CD1c-positive myeloid dendritic cell (primary cell): Measurements from ENCODE around the gene ERC1.
A peak's percentile ranks its signal among the peaks of the same experiment; 100 is the strongest.
"Not testable (repeated sequence)": the region's sequence is repeated elsewhere in the genome, so short reads cannot be mapped to it uniquely, and the experiment has no call there.

Experiments used
- DNase-seq: peaks from one replicate; pipeline ENCODE4 v3.0.0-alpha.2; 2016; ENCODE audit errors: extremely low spot score

Gene ERC1

DNA sequence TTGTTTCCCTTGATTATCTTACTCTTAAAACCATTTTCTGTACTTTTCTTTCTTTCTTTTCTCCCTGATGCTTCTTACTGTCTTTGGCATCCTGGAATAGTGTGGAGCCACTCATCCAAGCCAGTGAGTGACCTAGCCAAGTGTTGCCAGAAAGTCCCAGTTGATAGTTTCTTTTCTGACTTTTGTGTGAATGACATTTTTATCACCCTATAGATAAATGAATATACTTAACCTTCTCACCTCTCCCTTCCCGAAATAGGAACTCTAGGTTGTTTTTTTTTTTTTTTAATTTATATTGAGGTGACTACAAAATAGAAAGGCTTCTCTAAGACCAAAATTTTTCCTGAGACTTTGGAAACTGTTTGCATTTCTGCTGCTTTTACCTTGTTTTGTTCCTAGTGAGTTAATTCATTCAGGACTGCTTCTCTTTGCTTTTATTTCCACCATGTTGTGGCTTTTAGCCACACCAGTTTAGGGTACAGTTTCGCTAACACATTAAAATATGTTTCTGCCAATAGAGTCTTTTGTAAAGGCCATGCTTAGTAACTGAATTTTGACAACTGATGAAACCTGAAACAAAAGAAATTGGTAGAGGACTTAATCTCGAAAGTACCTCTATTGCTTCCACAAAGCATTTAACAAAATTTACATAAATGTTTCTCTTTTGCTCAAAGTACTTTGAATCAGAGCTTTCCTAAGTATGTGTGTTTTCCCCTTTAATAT, 194.6 kb downstream of the ERC1 start:
- no peak for DNase-seq

DNA sequence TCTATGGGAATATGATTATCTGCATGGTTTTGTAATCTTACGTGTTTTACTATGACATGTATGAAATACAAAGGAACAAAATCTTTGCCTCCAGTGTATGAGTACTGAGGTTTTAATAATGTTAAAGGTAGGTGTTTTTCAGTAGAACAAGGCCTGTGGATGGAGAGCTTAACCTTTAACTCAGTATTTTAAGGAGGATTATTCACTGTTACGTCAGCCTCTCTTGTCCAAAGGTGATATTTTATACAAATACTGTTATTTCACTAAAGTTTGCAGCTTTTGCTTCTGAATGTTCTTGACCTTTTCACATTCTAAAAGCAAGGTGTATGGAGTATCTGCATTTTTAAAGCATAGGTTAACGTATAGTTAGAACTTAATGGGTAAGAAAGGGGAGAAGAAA, 195.3 kb downstream of the ERC1 start:
- DNase-seq, result no peak

DNA sequence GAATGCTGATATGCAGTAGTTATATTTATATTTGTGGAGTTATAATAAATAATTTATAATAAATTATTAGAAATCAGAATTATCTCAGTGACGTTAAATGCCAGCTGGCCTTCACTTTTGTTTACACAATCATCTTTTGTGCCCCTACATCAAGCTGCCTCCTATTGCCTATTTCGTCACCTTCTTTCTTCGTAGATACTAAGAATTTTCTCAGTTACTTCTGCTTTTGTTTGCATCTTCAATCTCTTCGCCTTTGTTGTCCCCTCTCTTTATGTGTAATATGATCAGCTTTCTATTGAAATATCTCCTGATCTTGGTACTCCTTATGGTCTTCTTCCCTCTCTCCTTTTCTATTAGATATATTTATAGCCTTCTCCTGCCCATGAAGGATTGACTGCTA, 197.0 kb downstream of the ERC1 start:
- peak; percentile 22 for DNase-seq

DNA sequence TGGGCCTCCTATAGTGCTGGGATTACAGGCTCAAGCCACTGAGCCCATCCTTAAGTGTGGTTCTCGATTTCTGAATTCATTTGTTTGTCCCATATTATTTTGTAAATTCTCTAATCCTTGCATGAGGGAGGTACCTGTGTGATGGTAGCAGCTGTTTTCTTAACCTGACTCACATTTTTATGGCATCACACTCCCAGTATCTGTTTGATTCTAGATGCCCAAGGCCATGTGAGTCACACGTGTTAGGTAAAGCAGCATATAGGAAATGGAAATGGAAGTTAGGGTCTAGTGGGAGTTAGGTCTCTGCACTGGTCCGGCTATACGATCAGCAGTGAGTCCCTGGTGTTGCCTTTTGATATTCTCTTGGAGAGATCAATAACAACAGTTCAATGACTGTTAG, 198.1 kb downstream of the ERC1 start:
- no peak for DNase-seq

DNA sequence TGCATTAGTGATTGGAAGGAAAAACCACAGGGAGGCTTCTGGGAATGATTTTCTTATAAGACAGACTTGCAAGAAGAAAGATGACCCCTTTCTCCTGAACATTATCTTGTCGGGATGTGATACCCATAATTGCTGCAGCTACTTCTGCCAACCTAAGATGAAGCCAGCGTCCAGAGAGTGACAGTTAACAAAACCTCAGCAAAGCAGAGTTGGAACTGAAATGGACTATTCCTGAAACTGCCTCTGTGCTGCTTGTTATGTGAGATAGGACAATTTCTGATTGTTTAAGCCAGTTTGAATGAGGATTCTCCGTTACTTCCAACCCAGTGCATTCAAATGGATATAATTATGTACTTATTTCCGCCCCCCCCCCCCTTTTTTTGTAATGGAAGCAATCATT, 204.5 kb downstream of the ERC1 start:
- no peak for DNase-seq

DNA sequence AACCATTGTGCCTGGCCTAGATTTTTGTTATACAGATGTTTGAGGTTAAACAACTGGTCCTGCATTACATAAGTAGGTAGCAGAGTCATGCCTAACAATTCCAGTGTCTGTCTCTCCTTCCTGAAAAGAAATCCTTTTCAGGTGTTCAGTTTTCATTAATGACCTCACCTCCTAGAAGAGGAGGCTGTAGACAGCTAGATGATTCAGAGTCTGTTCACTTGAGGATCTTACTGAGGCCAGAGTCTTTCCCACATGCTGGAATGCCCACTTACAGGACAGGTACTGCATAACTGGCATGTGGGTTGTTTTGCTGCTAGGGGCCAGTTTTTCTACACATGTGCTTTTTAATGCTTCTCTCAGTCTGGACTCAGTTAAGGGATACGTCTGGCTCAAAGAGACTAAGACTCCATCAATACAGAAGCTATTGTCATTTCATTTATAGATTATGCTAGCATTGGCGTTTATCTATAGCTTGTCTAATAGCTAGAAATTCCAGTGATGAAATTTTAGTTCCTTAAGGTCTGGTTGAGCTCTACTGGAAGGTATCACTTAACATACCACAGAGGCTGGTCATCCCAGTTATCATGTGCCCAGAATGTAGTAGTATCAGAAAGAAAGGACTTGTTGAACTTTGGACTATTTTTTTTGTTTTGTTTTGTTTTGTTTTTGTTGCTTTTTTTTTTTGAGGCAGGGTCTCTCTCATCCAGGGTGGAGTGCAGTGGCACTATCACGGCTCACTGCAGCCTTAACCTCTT, 206.4 kb downstream of the ERC1 start:
- no peak for DNase-seq

DNA sequence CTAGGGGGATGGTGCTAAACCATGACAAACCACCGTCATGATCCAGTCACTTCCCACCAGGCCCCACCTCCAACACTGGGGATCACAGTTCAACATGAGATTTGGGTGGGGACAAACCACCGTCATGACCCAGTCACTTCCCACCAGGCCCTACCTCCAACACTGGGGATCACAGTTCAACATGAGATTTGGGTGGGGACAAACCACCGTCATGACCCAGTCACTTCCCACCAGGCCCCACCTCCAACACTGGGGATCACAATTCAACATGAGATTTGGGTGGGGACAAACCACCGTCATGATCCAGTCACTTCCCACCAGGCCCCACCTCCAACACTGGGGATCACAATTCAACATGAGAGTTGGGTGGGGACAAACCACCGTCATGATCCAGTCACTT, 207.8 kb downstream of the ERC1 start:
- not testable (repeated sequence) for DNase-seq

DNA sequence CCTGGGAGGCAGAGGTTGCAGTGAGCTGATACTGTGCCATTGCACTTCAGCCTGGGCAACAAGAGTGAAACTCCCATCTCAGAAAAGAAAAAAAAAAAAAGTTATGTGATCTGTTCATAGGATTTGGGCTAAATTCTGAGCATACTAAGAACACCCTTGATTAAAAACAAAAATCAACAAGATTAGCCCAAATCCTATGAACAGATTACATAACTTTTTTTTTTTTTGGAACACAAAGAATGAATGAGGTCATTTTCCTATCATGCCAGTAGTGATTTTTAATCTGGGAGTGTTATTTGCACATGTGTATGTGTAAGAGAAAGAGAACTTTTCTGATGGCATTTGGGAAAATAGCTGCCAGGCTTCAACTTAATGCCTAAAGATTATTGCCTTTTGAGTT, 208.7 kb downstream of the ERC1 start:
- DNase-seq, result no peak

DNA sequence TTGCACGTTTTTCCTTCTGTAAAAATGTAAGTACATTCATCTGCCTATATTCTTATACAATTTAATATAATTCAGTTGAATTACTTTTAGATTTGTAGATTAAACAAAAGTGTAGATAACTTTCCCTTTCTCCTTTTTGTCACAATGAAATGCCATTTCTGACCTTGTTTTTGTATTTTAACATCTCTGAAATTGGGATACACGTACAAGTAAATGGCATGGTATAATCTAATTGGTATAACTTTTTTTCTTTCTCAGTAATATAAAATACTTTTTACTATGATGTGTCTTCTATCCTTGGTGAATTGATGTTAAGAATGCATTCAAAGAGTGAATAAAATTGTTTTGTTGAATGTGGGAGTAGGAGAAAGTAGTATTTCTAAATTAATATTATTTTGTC, 210.0 kb downstream of the ERC1 start:
- no peak for DNase-seq

DNA sequence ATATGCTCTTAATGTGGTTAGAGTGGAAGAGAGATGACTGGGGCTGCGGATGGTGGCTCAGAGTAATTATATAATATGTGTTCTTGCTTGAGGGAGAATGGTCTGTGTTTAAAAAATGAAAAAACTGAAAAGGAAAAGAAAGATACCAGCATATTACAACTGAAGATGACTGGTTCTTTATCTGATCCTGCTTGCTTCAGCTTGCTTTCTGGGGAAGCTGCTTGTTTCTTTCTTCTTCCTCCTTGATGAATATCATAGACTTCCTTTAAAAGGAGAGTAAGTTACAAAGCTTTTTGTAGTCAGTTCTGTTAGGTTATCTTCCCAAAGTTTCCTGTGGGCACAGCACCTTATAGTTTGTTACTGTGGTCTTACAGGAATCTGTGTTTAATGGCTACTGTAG, 210.9 kb downstream of the ERC1 start:
- no peak for DNase-seq

DNA sequence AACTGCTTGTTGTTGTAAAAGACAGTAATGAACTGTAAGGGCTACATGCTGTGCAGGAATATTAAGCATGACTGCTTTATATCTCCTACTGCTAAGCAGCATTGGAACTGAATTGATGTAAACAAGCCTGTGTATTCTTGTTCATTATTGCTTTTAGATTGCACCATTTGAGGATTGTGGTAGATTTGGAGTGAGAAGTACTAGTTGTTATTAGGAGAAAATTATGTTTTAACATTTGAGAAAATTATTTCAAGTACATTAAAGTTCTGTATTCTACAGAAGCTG, 212.7 kb downstream of the ERC1 start:
- no peak for DNase-seq

DNA sequence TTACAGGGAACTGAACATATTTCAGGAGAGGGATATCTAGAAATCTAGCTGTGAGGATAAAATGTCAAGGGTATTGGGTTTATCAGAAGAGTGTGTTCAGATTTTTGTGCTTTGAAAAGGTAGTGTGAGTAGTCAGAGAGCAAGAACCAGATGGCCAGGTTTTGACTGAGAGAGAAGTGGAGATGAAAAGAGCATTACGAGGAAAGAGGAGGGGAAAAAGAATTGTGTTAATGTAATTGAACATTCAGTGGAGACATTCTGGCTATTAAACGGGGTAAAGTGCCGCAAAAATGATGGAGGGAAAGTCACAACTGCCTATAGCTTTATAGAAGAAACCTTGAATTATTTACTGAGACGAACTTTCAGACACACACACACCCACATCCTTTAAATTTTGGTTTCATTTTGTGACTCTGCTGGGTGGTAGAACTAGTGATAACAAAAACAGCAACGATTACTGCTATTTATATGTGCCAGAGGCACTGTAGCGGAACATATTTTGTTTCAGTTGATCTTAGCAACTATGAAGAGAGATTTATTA, 213.6 kb downstream of the ERC1 start:
- DNase-seq, result peak; percentile 8

DNA sequence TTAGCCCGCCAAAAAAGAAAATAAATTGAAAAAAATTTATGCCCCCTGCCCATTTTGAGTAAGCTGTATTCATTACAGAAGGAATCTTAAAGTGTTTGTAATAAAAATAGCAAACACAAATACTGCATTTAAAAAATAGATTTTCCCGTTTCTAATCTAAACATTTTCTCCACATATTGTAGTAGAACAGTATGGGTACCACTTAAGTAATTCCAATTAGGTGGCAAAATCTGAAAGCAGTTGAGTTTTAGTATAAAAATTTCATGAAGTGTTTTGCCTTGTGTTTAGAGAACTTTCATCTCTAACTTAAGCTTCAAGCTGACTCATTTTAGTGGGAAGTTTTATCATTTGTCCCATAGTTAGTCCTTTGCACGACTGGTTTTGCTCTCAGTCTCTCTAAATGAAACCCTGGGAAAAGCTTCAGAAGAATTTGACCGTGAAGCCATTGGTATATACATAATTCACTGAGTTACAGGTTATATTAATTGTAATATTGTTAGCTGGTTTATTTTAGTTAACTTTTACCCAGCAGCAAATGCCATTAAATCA, 214.6 kb downstream of the ERC1 start:
- no peak for DNase-seq

DNA sequence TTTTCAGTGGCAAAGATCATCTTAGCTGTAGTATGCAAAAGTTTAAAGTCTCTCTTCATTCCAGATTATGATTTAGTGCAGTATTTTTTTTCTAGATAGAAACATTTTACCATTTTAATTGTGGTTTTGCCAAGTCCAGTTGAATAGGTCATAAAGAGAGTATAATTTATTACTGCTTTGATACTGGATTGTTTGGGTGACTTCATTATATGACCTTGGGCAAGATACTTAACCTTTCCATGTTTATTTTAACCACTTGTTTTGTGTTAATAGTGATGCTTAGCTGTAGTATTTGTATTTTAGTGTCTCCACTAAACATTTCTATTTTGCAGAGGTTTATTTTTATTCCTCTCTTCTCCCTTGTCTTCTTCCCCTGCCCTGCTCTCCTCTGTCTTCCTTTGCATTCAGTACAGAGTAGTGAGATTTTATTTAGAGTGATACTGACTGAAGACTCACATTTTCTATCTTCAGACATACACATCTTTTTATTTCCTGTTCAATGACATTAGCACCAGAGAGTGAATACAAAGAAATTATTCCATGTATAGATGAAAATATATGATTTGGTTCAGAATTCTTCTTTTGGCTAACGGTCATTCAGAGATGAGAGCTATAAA, 215.2 kb downstream of the ERC1 start:
- no peak for DNase-seq

DNA sequence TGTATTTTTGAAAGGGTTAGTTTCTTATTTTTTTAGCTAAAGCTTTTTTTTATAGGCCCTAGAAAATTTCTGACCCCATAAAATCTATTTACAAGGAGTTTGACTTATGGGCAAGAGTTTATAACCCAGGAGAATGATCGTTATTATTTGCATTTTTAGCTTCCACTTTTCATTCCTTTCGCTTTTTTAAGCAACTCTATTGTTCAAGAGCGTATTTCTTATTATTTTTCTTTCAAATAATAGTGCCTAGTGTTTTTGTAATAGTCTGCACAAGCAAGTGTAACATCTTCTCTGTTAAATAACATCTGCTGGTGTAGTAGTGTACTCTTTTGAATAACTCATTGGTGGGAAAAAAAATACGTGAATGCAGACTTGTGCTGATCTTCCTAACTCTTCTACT, 216.3 kb downstream of the ERC1 start:
- no peak for DNase-seq

DNA sequence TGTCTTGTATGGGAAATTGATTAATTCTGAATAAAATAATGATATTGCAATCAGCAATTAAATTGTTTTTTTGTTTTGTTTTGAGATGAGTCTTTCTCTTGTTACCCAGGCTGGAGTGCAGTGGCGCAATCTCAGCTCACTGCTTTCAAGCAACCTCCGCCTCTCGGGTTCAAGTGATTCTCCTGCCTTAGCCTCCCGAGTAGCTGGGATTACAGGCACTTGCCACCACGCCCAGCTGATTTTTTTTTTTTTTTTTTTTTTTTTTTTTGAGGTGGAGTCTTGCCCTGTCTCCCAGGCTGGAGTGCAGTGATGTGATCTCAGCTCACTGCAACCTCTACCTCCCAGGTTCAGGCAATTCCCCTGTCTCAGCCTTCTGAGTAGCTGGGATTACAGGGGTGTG, 217.7 kb downstream of the ERC1 start:
- DNase-seq, result not testable (repeated sequence)

DNA sequence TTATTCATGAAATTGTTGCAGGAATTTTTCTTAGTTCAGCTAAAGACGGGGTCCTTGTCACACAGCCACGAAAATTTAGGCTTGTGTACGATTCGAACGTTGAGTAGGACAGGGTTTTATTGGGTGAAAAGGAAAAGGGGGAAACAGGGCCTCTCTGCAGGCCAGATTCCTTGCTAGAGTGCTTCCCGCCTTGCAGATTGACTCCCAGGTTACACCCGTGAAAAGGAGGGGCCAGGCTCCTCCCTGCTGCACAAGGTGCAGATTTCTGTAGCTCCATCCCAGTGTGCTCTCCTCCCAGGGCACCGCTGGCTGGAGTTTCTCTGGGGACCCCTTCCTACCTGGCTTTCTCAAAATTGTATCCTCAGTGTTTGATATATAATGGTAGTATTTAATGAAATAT, 221.5 kb downstream of the ERC1 start:
- DNase-seq, result no peak

DNA sequence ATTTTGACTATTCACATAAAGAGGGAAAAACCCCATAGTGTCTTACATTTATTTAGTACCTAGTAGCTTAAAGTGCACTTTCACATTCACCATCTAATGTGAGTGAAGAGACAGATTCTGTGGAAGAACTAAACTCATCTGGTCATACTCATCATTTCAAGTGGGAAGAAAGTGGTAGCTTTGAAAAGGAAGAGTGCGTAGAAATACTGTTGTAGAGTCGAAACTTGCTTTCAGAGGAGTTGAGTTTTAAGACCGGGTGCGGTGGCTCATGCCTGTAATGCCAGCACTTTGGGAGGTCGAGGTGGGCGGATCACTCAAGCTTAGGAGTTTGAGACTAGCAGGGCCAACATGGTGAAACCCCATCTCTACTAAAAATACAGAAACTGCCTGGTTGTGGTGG, 222.2 kb downstream of the ERC1 start:
- no peak for DNase-seq

DNA sequence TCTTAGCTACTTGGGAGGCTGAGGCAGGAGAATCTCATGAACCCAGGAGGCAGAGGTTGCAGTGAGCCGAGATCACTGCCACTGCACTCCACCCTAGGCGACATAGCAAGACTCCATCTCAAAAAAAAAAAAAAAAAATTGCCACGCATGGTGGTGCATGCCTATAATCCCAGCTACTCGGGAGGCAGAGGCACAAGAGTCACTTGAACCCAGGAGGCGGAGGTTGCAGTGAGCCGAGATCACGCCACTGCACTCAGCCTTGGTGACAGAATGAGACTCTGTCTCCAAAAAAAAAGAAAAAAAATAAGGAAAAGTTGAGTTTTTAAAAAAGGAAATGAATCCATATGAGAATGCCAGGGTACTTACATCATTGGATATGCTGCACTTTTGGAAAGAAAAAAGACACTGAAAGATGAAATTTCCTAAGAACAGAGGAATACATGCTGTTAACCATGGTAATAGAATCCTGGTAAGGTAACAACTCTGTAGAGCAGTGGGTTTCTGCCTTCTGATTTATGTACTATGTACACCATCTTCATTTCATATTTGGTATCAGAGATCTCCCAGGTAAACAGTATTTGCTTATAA, 222.7 kb downstream of the ERC1 start:
- no peak for DNase-seq

DNA sequence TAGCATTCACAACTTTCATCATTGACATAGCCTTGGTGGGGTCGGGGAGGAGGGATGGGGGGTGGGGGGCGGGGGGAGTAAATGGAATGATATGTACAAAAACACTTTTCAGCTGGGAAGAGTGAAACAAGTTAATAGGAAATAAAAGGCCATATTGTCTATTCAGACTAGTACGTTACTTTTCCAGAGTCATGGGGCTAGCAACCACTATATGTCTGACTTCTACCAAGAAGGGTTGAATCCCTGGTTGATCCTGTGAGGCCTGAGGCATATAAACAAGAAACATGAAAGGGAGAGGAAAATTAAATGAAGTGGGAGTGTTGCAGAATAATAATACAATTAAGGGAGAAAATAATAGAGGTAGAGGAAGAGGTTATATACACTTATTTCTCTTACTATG, 225.5 kb downstream of the ERC1 start:
- DNase-seq, result no peak

DNA sequence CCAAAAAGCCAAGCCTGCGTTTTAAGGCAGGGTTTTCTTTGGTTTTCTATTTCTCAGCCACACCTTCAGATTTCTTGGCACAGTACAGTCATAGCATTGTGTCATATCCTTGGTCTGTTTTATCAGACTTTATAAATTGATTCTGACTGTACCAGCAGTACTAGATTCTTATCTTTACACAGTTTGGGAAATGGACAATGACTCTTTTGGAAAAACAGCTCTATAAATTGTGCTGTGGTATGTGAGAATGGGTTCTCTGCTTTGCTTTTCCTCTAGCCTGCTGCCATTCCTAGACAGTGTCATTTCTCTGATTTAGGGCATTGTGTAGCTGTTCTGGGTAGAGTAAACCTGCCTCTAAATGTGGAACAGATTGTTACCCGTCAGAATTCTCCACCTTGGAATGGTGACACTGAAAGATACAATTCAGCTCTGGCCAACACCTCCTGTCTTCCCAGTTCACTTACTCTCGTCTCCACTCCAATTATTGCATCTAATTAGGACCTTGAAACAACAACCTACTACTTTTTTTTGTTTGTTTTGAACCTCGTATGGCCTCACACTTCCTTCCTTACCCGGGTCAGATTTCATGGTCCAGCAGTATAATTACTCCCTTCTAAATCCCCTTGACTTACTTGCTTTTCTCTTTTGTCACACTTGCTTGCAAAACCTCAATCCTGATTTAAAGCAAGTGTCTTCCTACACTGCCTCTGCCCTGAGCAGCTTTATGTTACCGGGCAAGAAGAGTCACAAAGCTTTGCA, 226.3 kb downstream of the ERC1 start:
- no peak for DNase-seq

DNA sequence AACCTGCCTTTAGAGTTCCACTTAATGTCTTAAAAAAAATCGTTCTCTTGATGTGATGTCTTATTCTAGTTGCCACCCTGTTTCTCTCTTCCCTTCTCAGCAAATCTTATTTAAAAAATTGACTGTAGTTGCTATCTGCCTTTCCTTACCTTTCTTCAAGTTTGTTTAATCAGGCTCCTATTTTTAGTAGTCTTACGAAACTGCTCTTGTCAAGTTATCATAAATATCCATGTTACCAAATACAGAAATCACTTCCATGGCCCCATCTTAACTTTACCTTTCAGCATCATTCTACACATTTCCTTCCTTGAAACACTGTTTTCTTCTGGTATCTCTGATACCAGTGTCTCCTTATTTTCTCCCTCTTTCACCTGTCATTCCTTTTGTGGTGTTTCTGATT, 227.3 kb downstream of the ERC1 start:
- DNase-seq, result no peak
